ENCODE measurements around the gene SLC38A4.
"Not testable (repeated sequence)": the region's sequence is repeated elsewhere in the genome, so short reads cannot be mapped to it uniquely, and the experiment has no call there.

GRCh38 chr12:46742271-46742670 is 83.5 kb downstream of the SLC38A4 start:
- not testable (repeated sequence) for TF ChIP-seq CTCF (IDR thresholded peaks at IDR 0.05; ENCODE audit: poor library complexity); EZH2 (IDR thresholded peaks at IDR 0.05; ENCODE audit: borderline replicate concordance); EZH2phosphoT487 (IDR thresholded peaks at IDR 0.05; ENCODE audit: low read depth, severe bottlenecking, unreplicated experiment)
